ENCODE results near the gene ZFYVE16. TPM values are rescaled to one million over a fixed set of nuclear protein-coding genes. Genes with fewer than 3 reads are reported as not detected.

ZFYVE16 gene
- total and polyA plus RNA-seq, 2 of the 13 experiments (the other 11 are each of a cell fraction or from before 2014, with no cell fraction given), result 9.3 to 33.3 TPM

DNA sequence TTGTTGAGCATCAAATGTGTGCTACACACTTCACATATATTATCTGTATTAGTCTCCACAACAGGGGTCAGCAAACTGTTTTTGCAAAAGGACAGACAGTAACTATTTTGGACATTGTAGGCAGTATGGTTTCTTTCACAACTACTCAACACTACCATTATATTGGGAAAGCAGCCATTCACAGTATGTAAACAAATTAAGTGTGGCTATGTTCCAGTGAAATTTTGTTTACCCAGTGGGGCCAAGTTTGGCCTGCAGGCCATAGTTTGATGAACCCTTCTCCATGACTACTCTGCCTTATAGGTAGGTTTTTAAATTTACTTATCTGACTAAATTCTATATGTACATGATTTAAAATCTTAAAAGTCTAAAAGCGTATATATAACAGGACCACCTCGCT is 67.1 kb downstream of the ZFYVE16 start (continued):
- TF ChIP-seq, protein P1, sequence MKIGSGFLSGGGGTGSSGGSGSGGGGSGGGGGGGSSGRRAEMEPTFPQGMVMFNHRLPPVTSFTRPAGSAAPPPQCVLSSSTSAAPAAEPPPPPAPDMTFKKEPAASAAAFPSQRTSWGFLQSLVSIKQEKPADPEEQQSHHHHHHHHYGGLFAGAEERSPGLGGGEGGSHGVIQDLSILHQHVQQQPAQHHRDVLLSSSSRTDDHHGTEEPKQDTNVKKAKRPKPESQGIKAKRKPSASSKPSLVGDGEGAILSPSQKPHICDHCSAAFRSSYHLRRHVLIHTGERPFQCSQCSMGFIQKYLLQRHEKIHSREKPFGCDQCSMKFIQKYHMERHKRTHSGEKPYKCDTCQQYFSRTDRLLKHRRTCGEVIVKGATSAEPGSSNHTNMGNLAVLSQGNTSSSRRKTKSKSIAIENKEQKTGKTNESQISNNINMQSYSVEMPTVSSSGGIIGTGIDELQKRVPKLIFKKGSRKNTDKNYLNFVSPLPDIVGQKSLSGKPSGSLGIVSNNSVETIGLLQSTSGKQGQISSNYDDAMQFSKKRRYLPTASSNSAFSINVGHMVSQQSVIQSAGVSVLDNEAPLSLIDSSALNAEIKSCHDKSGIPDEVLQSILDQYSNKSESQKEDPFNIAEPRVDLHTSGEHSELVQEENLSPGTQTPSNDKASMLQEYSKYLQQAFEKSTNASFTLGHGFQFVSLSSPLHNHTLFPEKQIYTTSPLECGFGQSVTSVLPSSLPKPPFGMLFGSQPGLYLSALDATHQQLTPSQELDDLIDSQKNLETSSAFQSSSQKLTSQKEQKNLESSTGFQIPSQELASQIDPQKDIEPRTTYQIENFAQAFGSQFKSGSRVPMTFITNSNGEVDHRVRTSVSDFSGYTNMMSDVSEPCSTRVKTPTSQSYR (CRISPR knock-in tag; IDR thresholded peaks at IDR 0.05; ENCODE audit: borderline replicate concordance), result no peak
- TF ChIP-seq, protein P2, sequence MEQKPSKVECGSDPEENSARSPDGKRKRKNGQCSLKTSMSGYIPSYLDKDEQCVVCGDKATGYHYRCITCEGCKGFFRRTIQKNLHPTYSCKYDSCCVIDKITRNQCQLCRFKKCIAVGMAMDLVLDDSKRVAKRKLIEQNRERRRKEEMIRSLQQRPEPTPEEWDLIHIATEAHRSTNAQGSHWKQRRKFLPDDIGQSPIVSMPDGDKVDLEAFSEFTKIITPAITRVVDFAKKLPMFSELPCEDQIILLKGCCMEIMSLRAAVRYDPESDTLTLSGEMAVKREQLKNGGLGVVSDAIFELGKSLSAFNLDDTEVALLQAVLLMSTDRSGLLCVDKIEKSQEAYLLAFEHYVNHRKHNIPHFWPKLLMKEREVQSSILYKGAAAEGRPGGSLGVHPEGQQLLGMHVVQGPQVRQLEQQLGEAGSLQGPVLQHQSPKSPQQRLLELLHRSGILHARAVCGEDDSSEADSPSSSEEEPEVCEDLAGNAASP (CRISPR knock-in tag; IDR thresholded peaks at IDR 0.05; ENCODE audit: borderline replicate concordance), result no peak
- TF ChIP-seq ZNF337 (CRISPR knock-in tag; IDR thresholded peaks at IDR 0.05; ENCODE audit: borderline replicate concordance, low read depth) (no peak), HDAC2 (CRISPR knock-in tag; IDR thresholded peaks at IDR 0.05) (0 out of 2 replicates have a peak, but pooled peaks have one; percentile 12), PHF20 (CRISPR knock-in tag; IDR thresholded peaks at IDR 0.05) (no peak), ZNF335 (CRISPR knock-in tag; IDR thresholded peaks at IDR 0.05) (no peak), SOX5 (CRISPR knock-in tag; IDR thresholded peaks at IDR 0.05; ENCODE audit: borderline replicate concordance) (peak; percentile 43; the same call in 1 of the 2 replicates), KLF12 (CRISPR knock-in tag; IDR thresholded peaks at IDR 0.05; ENCODE audit: borderline replicate concordance) (no peak), NCOA1 (CRISPR knock-in tag; IDR thresholded peaks at IDR 0.05) (no peak), RCOR2 (CRISPR knock-in tag; IDR thresholded peaks at IDR 0.05) (peak; percentile 34; the same call in 1 of the 2 replicates), FOXO1 (CRISPR knock-in tag; IDR thresholded peaks at IDR 0.05) (no peak; the same call in 1 of the 2 replicates), ZNF747 (CRISPR knock-in tag; IDR thresholded peaks at IDR 0.05; ENCODE audit: borderline replicate concordance) (no peak), ZNF788 (CRISPR knock-in tag; IDR thresholded peaks at IDR 0.05; ENCODE audit: borderline replicate concordance) (no peak), SOX13 (IDR thresholded peaks at IDR 0.05) (no peak), SOX13 (CRISPR knock-in tag; conservative IDR thresholded peaks at IDR 0.05 in 1 of 2, IDR thresholded peaks at IDR 0.05 in 1 of 2) (peak in 1 of 2 experiments; percentile 59; a peak in 2 of 4 replicates), PPARG (CRISPR knock-in tag; conservative IDR thresholded peaks at IDR 0.05) (no peak)
- TF ChIP-seq, protein P3, sequence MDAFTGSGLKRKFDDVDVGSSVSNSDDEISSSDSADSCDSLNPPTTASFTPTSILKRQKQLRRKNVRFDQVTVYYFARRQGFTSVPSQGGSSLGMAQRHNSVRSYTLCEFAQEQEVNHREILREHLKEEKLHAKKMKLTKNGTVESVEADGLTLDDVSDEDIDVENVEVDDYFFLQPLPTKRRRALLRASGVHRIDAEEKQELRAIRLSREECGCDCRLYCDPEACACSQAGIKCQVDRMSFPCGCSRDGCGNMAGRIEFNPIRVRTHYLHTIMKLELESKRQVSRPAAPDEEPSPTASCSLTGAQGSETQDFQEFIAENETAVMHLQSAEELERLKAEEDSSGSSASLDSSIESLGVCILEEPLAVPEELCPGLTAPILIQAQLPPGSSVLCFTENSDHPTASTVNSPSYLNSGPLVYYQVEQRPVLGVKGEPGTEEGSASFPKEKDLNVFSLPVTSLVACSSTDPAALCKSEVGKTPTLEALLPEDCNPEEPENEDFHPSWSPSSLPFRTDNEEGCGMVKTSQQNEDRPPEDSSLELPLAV (CRISPR knock-in tag; conservative IDR thresholded peaks at IDR 0.05; ENCODE audit: low read depth), result no peak
- TF ChIP-seq, protein P4, sequence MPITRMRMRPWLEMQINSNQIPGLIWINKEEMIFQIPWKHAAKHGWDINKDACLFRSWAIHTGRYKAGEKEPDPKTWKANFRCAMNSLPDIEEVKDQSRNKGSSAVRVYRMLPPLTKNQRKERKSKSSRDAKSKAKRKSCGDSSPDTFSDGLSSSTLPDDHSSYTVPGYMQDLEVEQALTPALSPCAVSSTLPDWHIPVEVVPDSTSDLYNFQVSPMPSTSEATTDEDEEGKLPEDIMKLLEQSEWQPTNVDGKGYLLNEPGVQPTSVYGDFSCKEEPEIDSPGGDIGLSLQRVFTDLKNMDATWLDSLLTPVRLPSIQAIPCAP (CRISPR knock-in tag; IDR thresholded peaks at IDR 0.05; ENCODE audit: low read depth), result no peak
- TF ChIP-seq, protein P5, sequence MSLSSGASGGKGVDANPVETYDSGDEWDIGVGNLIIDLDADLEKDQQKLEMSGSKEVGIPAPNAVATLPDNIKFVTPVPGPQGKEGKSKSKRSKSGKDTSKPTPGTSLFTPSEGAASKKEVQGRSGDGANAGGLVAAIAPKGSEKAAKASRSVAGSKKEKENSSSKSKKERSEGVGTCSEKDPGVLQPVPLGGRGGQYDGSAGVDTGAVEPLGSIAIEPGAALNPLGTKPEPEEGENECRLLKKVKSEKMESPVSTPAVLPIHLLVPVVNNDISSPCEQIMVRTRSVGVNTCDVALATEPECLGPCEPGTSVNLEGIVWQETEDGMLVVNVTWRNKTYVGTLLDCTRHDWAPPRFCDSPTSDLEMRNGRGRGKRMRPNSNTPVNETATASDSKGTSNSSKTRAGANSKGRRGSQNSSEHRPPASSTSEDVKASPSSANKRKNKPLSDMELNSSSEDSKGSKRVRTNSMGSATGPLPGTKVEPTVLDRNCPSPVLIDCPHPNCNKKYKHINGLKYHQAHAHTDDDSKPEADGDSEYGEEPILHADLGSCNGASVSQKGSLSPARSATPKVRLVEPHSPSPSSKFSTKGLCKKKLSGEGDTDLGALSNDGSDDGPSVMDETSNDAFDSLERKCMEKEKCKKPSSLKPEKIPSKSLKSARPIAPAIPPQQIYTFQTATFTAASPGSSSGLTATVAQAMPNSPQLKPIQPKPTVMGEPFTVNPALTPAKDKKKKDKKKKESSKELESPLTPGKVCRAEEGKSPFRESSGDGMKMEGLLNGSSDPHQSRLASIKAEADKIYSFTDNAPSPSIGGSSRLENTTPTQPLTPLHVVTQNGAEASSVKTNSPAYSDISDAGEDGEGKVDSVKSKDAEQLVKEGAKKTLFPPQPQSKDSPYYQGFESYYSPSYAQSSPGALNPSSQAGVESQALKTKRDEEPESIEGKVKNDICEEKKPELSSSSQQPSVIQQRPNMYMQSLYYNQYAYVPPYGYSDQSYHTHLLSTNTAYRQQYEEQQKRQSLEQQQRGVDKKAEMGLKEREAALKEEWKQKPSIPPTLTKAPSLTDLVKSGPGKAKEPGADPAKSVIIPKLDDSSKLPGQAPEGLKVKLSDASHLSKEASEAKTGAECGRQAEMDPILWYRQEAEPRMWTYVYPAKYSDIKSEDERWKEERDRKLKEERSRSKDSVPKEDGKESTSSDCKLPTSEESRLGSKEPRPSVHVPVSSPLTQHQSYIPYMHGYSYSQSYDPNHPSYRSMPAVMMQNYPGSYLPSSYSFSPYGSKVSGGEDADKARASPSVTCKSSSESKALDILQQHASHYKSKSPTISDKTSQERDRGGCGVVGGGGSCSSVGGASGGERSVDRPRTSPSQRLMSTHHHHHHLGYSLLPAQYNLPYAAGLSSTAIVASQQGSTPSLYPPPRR (CRISPR knock-in tag; IDR thresholded peaks at IDR 0.05; ENCODE audit: borderline replicate concordance), result peak; percentile 39; the same call in 1 of the 2 replicates
